ENCODE data around the gene DARS1. TPM values are rescaled to one million over a fixed set of nuclear protein-coding genes. Genes with fewer than 3 reads are reported as not detected.
"Not testable (repeated sequence)": the region's sequence is repeated elsewhere in the genome, so short reads cannot be mapped to it uniquely, and the experiment has no call there.

DARS1 gene
- total RNA-seq, 4 donors from 2014 or later, result 43.7 to 56.7 (median 50.3) TPM

DNA sequence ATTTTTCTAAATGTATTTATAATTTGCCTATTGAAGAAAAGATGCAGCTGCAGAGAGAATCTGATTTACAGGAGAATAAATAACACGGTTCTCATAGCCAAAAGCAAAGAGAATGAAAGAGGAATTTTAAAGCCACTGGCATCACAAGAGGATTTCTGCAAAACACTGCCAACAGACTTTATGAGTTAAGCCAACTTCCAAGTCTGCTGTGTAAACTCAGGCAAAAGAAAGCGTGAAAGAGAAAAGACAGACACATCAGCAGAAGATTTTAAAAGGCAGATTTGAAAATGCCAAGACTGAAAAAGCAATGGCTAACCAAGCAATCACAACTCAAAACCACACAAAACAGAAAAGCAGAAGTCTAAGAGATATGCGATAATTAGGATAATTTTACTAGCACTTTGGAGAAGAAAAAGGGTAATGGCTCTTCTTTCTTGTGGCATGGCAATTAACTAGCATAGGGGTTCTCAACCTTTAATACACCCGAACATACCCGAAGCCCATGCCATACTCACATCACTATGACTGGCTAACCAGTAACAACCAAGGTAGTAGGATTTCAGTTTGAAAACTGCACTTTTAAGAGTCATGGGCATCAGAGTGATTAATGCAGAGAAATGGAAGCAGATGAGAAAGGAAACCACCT lies 4.9 kb downstream of the DARS1 start:
- Histone ChIP-seq H3K4me1 (peaks cover 0 to 42% (median 3%) of the 10 kb centered on the region in 4 donors), H3K27ac (no peak overlapping the region), H3K4me3 (no peak overlapping the region), H3K36me3 (peaks cover 0 to 63% (median 0%) of the 10 kb centered on the region in 3 donors), H3K9me3 (no peaks in the 10 kb centered on the region), H3K27me3 (no peaks in the 10 kb centered on the region)
- DNase-seq (ENCODE audit: low spot score in 2 of 2), result no peak
- TF ChIP-seq CTCF (IDR thresholded peaks at IDR 0.05) (no peak), POLR2A (IDR thresholded peaks at IDR 0.05) (no peak), EP300 (IDR thresholded peaks at IDR 0.05) (no peak)
- 73 to 80% methylated on average over 5 of the region's 5 CpGs for WGBS, 2 donors

DNA sequence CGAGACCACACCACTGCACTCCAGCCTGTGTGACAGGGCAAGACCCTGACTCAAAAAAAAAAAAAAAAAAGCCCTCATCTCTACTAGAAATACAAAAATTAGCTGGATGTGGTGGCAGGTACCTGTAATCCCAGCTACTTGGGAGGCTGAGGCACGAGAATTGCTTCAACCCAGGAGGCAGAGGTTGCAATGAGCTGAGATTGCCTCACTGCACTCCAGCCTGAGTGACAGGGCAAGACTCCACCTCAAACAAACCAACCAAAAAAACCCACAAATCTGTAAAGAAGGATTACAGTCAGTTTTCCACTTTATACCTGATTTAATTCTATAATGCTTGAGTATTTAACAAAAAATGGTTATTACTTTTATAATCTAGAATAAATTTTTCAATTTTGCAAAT lies 9.7 kb downstream of the DARS1 start:
- DNase-seq (ENCODE audit: low spot score in 2 of 2), result no peak
- peaks cover 0 to 18% (median 0%) of the 10 kb centered on the region in 4 donors for H3K4me1 ChIP-seq

GRCh38 chr2:135974036-135974435 lies 11.4 kb downstream of the DARS1 start:
- 93 to 94% methylated on average over 5 of the region's 5 CpGs for WGBS, 2 donors
- no peak for TF ChIP-seq EP300 (IDR thresholded peaks at IDR 0.05)
- TF ChIP-seq CTCF (IDR thresholded peaks at IDR 0.05), result no peak
- no peak for TF ChIP-seq POLR2A (IDR thresholded peaks at IDR 0.05)
- H3K27me3 ChIP-seq, result no peaks in the 10 kb centered on the region
- no peak for DNase-seq (ENCODE audit: low spot score in 2 of 2)
- H3K9me3 ChIP-seq, result peaks cover 0 to 15% (median 2%) of the 10 kb centered on the region in 4 donors
- peaks cover 0 to 10% (median 0%) of the 10 kb centered on the region in 4 donors for H3K4me1 ChIP-seq
- H3K36me3 ChIP-seq, result peaks cover 0 to 79% (median 0%) of the 10 kb centered on the region in 3 donors
- no peak overlapping the region for H3K27ac ChIP-seq
- no peak overlapping the region for H3K4me3 ChIP-seq

More for the DNA sequence above, 9.7 kb downstream of the DARS1 start:
- H3K36me3 ChIP-seq, result peaks cover 0 to 90% (median 0%) of the 10 kb centered on the region in 3 donors
- no peak overlapping the region for H3K27ac ChIP-seq
- 94 to 100% methylated on average over 2 of the region's 2 CpGs for WGBS, 2 donors
- H3K9me3 ChIP-seq, result peaks cover 0 to 15% (median 2%) of the 10 kb centered on the region in 4 donors
- no peak overlapping the region for H3K4me3 ChIP-seq
- no peaks in the 10 kb centered on the region for H3K27me3 ChIP-seq
- TF ChIP-seq POLR2A (IDR thresholded peaks at IDR 0.05), result no peak
- no peak for TF ChIP-seq CTCF (IDR thresholded peaks at IDR 0.05)
- no peak for TF ChIP-seq EP300 (IDR thresholded peaks at IDR 0.05)

DNA sequence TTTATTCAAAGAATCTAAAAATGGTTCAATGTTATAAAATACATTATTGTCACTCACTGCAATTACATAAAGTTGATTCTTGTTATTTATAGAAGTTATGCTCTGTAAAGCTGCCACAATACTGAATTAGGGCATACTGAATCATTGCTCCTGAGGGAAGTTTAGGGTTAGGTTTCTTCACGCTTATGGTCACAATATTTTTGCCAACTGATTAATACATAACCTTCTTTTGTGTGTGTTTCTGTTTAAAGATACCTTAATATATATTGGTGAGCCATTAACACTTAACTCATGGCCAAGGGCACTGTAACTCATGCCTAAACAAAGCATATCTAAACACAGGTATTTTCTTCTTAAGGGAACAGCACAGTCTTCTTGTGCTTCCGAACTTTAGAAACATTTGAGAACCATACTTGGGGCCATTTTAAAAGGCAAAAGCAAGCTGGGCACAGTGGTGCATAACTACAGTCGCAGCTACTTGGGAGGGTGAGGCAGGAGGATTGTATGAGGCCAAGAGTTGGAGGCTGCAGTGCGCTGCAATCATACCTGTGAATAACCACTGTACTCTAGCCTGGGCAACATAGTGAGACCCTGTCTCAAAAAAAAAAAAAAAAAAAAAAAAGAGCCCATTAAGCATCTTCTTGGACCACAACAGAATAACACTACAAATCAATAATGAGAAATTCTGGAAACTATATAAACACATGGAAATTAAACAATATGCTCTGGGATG lies 15.6 kb downstream of the DARS1 start:
- Histone ChIP-seq H3K27me3 (no peaks in the 10 kb centered on the region), H3K27ac (no peak overlapping the region), H3K9me3 (peaks cover 0 to 15% (median 2%) of the 10 kb centered on the region in 4 donors), H3K4me1 (no peaks in the 10 kb centered on the region), H3K4me3 (no peak overlapping the region), H3K36me3 (peaks cover 0 to 47% (median 0%) of the 10 kb centered on the region in 3 donors)
- no peak for DNase-seq (ENCODE audit: low spot score in 2 of 2)
- TF ChIP-seq POLR2A (IDR thresholded peaks at IDR 0.05) (no peak), EP300 (IDR thresholded peaks at IDR 0.05) (no peak), CTCF (IDR thresholded peaks at IDR 0.05) (no peak)
- 98% methylated on average over 4 of the region's 4 CpGs for WGBS, 2 donors

DNA sequence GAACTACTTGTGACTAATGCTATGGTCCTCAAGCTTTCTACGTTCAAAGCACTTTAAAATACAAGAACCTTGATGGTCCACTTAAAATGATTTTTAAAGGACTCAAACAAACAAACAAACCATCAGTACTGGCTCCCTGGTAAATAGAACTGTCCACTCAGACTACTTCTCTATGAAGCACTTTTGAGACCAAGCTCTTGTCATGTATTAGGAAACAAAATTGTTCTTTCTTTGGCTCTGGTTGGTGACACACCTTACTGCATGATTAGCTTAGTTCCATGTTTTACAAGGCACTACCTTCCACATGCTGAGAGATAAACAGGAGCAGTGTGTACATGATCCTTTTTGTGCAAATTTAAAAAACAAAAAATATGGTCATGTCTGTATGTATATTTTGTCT lies 19.7 kb downstream of the DARS1 start:
- Histone ChIP-seq H3K9me3 (no peaks in the 10 kb centered on the region), H3K27me3 (no peaks in the 10 kb centered on the region), H3K4me3 (no peak overlapping the region), H3K4me1 (peaks cover 0 to 13% (median 2%) of the 10 kb centered on the region in 4 donors), H3K36me3 (peaks cover 0 to 7% (median 0%) of the 10 kb centered on the region in 3 donors), H3K27ac (no peak overlapping the region)
- no peak for DNase-seq (ENCODE audit: low spot score in 2 of 2)
- WGBS, 2 donors, result 97 to 100% methylated on average over 1 of the region's 1 CpG
- no peak for TF ChIP-seq CTCF (IDR thresholded peaks at IDR 0.05)
- TF ChIP-seq POLR2A (IDR thresholded peaks at IDR 0.05), result no peak
- TF ChIP-seq EP300 (IDR thresholded peaks at IDR 0.05), result no peak

GRCh38 chr2:135964404-135964803 lies 21.0 kb downstream of the DARS1 start:
- H3K4me3 ChIP-seq; H3K27me3 ChIP-seq; H3K9me3 ChIP-seq; H3K27ac ChIP-seq; DNase-seq (ENCODE audit: low spot score in 2 of 2); H3K36me3 ChIP-seq: not testable (repeated sequence)
- 88 to 92% methylated on average over 11 of the region's 11 CpGs for WGBS, 2 donors
- H3K4me1 ChIP-seq, result peaks cover 0 to 21% (median 2%) of the 10 kb centered on the region in 4 donors

Data from tibial nerve (tissue), 4 donors.